ENCODE measurements around the gene RTN4.

RTN4 gene

GRCh38 chr2:54939446-54940118 lies 110.7 kb downstream of the RTN4 start:
- TF ChIP-seq ARNT (IDR thresholded peaks at IDR 0.05) (no peak), SUZ12 (IDR thresholded peaks at IDR 0.05) (no peak), FOXA1 (IDR thresholded peaks at IDR 0.05) (no peak), ELF4 (IDR thresholded peaks at IDR 0.05) (no peak), TARDBP (IDR thresholded peaks at IDR 0.05) (no peak), L3MBTL2 (conservative IDR thresholded peaks at IDR 0.05) (no peak), FOXM1 (IDR thresholded peaks at IDR 0.05; ENCODE audit: borderline replicate concordance) (no peak), BHLHE40 (IDR thresholded peaks at IDR 0.05; ENCODE audit: borderline replicate concordance) (no peak)
- POLR2A ChIA-PET: no interaction called here
- CTCF ChIA-PET: no interaction called here
- DNase-seq (ENCODE audit: extremely low spot score): no peak

GRCh38 chr2:54936766-54937165 lies 113.5 kb downstream of the RTN4 start:
- DNase-seq (ENCODE audit: extremely low spot score): no peak
- ChIA-PET CTCF (no interaction called here), POLR2A (no interaction called here)
- TF ChIP-seq ZNF384 (IDR thresholded peaks at IDR 0.05) (no peak), LEF1 (IDR thresholded peaks at IDR 0.05; ENCODE audit: borderline replicate concordance) (no peak), FOXK2 (IDR thresholded peaks at IDR 0.05) (no peak), BHLHE40 (IDR thresholded peaks at IDR 0.05; ENCODE audit: borderline replicate concordance) (no peak), SP1 (IDR thresholded peaks at IDR 0.05) (no peak), FOXA1 (IDR thresholded peaks at IDR 0.05) (no peak), L3MBTL2 (conservative IDR thresholded peaks at IDR 0.05) (no peak), SUZ12 (IDR thresholded peaks at IDR 0.05) (no peak), NFRKB (IDR thresholded peaks at IDR 0.05) (no peak), CTBP1 (IDR thresholded peaks at IDR 0.05; ENCODE audit: borderline replicate concordance) (no peak), HDGF (IDR thresholded peaks at IDR 0.05; ENCODE audit: borderline replicate concordance) (no peak), ELF4 (IDR thresholded peaks at IDR 0.05) (no peak)
- TF ChIP-seq, protein P1, sequence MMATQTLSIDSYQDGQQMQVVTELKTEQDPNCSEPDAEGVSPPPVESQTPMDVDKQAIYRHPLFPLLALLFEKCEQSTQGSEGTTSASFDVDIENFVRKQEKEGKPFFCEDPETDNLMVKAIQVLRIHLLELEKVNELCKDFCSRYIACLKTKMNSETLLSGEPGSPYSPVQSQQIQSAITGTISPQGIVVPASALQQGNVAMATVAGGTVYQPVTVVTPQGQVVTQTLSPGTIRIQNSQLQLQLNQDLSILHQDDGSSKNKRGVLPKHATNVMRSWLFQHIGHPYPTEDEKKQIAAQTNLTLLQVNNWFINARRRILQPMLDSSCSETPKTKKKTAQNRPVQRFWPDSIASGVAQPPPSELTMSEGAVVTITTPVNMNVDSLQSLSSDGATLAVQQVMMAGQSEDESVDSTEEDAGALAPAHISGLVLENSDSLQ (IDR thresholded peaks at IDR 0.05): no peak

- TF ChIP-seq NFRKB (IDR thresholded peaks at IDR 0.05): no peak
- TF ChIP-seq SP1 (IDR thresholded peaks at IDR 0.05): no peak
- CTCF ChIA-PET: no interaction called here
- POLR2A ChIA-PET: no interaction called here
- no peak for DNase-seq (ENCODE audit: extremely low spot score)
Observed at GRCh38 chr2:54935389-54935788, 114.9 kb downstream of the RTN4 start.

DNA sequence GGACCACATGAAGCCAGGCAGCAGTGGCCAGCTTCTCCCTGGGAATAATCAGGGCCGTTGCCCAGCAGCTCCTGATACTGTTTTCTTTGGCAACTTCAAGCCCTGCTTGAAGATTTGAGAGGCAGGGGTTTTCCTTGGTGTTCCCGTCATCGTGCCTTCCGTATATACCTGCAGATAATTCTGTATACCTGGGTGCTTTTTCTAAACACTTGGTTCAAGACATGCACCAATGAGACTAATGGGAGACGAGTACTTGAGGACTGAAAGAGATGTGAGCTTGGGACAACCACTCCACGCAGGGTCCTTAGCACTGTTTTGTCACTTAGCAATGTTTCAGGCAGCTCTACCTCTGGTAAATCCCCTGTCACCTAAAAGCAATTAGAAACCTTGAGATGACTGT lies 118.8 kb downstream of the RTN4 start:
- no peak for TF ChIP-seq L3MBTL2 (conservative IDR thresholded peaks at IDR 0.05)
- no peak for TF ChIP-seq SUZ12 (IDR thresholded peaks at IDR 0.05)
- no peak for TF ChIP-seq FOXA1 (IDR thresholded peaks at IDR 0.05)
- no peak for TF ChIP-seq ELF4 (IDR thresholded peaks at IDR 0.05)
- no peak for TF ChIP-seq HDGF (IDR thresholded peaks at IDR 0.05; ENCODE audit: borderline replicate concordance)
- no peak for TF ChIP-seq NFRKB (IDR thresholded peaks at IDR 0.05)
- no peak for TF ChIP-seq ARNT (IDR thresholded peaks at IDR 0.05)
- no peak for TF ChIP-seq CTBP1 (IDR thresholded peaks at IDR 0.05; ENCODE audit: borderline replicate concordance)
- DNase-seq (ENCODE audit: extremely low spot score): no peak
- POLR2A ChIA-PET: no interaction called here
- CTCF ChIA-PET: no interaction called here

- ChIA-PET CTCF (no interaction called here), POLR2A (no interaction called here)
- DNase-seq (ENCODE audit: extremely low spot score): no peak
- TF ChIP-seq ZNF384 (IDR thresholded peaks at IDR 0.05) (no peak), SUZ12 (IDR thresholded peaks at IDR 0.05) (no peak), CTBP1 (IDR thresholded peaks at IDR 0.05; ENCODE audit: borderline replicate concordance) (no peak), L3MBTL2 (conservative IDR thresholded peaks at IDR 0.05) (no peak), BHLHE40 (IDR thresholded peaks at IDR 0.05; ENCODE audit: borderline replicate concordance) (no peak), FOXK2 (IDR thresholded peaks at IDR 0.05) (no peak)
Observed at GRCh38 chr2:54928719-54929118, 121.5 kb downstream of the RTN4 start.

- ChIA-PET POLR2A (no interaction called here), CTCF (no interaction called here)
- TF ChIP-seq NFRKB (IDR thresholded peaks at IDR 0.05) (no peak), FOXK2 (IDR thresholded peaks at IDR 0.05) (no peak), HDGF (IDR thresholded peaks at IDR 0.05; ENCODE audit: borderline replicate concordance) (no peak), L3MBTL2 (conservative IDR thresholded peaks at IDR 0.05) (no peak), ARNT (IDR thresholded peaks at IDR 0.05) (no peak), LEF1 (IDR thresholded peaks at IDR 0.05; ENCODE audit: borderline replicate concordance) (no peak), ZNF384 (IDR thresholded peaks at IDR 0.05) (no peak), FOXM1 (IDR thresholded peaks at IDR 0.05; ENCODE audit: borderline replicate concordance) (no peak), ELF4 (IDR thresholded peaks at IDR 0.05) (no peak), CTBP1 (IDR thresholded peaks at IDR 0.05; ENCODE audit: borderline replicate concordance) (no peak), TARDBP (IDR thresholded peaks at IDR 0.05) (no peak), FOXA1 (IDR thresholded peaks at IDR 0.05) (no peak), BHLHE40 (IDR thresholded peaks at IDR 0.05; ENCODE audit: borderline replicate concordance) (no peak), SP1 (IDR thresholded peaks at IDR 0.05) (no peak), SUZ12 (IDR thresholded peaks at IDR 0.05) (no peak)
- TF ChIP-seq, protein P1 (IDR thresholded peaks at IDR 0.05): no peak
- no peak for DNase-seq (ENCODE audit: extremely low spot score)
Observed at GRCh38 chr2:54927751-54928615, 122.3 kb downstream of the RTN4 start.

Measured in HEK293T (cell line).